SK-N-SH (cell line): ENCODE data around the gene LPP. TPM values are rescaled to one million over a fixed set of nuclear protein-coding genes. Genes with fewer than 3 reads are reported as not detected.

Source experiments
- CTCF ChIA-PET: fragments of 300-600, 350-600 bp; formaldehyde crosslinking; extraction: SDS; loops from one replicate; lab custom pipeline; 2021; lab: Yijun Ruan, JAX
- POLR2A ChIA-PET: fragments of 350-600 bp; sonication (Branson Sonifier 250); formaldehyde crosslinking; extraction: SDS; loops from one replicate; lab custom pipeline; 2020; ENCODE audit warnings: antibody characterized with exemption, inconsistent platforms; lab: Yijun Ruan, JAX
- DNase-seq: peaks from one replicate; pipeline ENCODE4 v3.0.0; 2012
- H2AFZ ChIP-seq: fragments of 200-600 bp; sonication (generic); 2 replicates; pipeline ENCODE4 v1.8.1; 2016; ENCODE audit warnings: antibody characterized with exemption, mild to moderate bottlenecking, low read depth
- H3F3A ChIP-seq: fragments of 200-600 bp; sonication (generic); replicated peaks from 2 replicates; pipeline ENCODE3; 2016; ENCODE audit warnings: antibody characterized with exemption, mild to moderate bottlenecking; ENCODE audit not compliant: insufficient read depth
- H3K27ac ChIP-seq, 2 experiments: fragments of 200-500 bp in 1 of 2; fragments of 200-600 bp in 1 of 2; sonication (Bioruptor generic) in 1 of 2; sonication (generic), shearing (Covaris generic) in 1 of 2; 2 replicates each; pipeline versions ENCODE4 v1.5.1 to v1.6.1; 2014 to 2016; ENCODE audit warnings: low read depth in 2 of 2, inconsistent platforms in 1 of 2, low read length in 1 of 2, mild to moderate bottlenecking in 1 of 2, mixed read lengths in 1 of 2
- H3K27me3 ChIP-seq: fragments of 200-600 bp; sonication (generic), shearing (Covaris generic); 2 replicates; pipeline ENCODE4 v1.6.1; 2016; ENCODE audit warnings: mixed run types; ENCODE audit not compliant: insufficient read depth
- H3K36me3 ChIP-seq, 2 experiments: fragments of 200-500 bp in 1 of 2; fragments of 200-600 bp in 1 of 2; sonication (Bioruptor generic) in 1 of 2; sonication (generic) in 1 of 2; replicated peaks in 1 of 2; 2 replicates each; pipeline versions ENCODE3 to v1.5.1; 2014 to 2016; ENCODE audit warnings: low read length in 1 of 2, mild to moderate bottlenecking in 1 of 2; ENCODE audit not compliant: insufficient read depth in 2 of 2, control insufficient read depth in 1 of 2
- H3K4me1 ChIP-seq, 2 experiments: fragments of 200-500 bp in 1 of 2; fragments of 200-600 bp in 1 of 2; sonication (Bioruptor generic) in 1 of 2; sonication (generic), shearing (Covaris generic) in 1 of 2; 2 replicates each; pipeline versions ENCODE4 v1.5.1 to v1.6.1; 2014 to 2016; ENCODE audit warnings: low read depth in 1 of 2, low read length in 1 of 2, mixed run types in 1 of 2; ENCODE audit not compliant: insufficient read depth in 2 of 2, control insufficient read depth in 1 of 2
- H3K4me2 ChIP-seq: fragments of 200-600 bp; sonication (generic), shearing (Covaris generic); 2 replicates; pipeline ENCODE4 v1.6.1; 2017; ENCODE audit warnings: mixed run types
- H3K4me3 ChIP-seq, 2 experiments: fragments of 200-500 bp in 1 of 2; fragments of 200-600 bp in 1 of 2; sonication (Bioruptor generic) in 1 of 2; sonication (generic), shearing (Covaris generic) in 1 of 2; 2 replicates each; pipeline versions ENCODE4 v1.5.1 to v1.8.1; 2014 to 2016; ENCODE audit warnings: low read depth in 2 of 2, inconsistent platforms in 1 of 2, low read length in 1 of 2, mild to moderate bottlenecking in 1 of 2, mixed read lengths in 1 of 2, moderate library complexity in 1 of 2
- H3K79me2 ChIP-seq: fragments of 200-600 bp; sonication (generic); 2 replicates; pipeline ENCODE4 v1.8.1; 2017; ENCODE audit warnings: mild to moderate bottlenecking; ENCODE audit not compliant: insufficient read depth
- H3K9ac ChIP-seq: fragments of 200-600 bp; sonication (generic); 2 replicates; pipeline ENCODE4 v1.6.1; 2017; ENCODE audit warnings: mixed run types
- H3K9me2 ChIP-seq: fragments of 200-600 bp; sonication (generic); 2 replicates; pipeline ENCODE4 v1.6.1; 2017; ENCODE audit warnings: mixed run types
- H3K9me3 ChIP-seq: fragments of 200-600 bp; sonication (generic); 2 replicates; pipeline ENCODE4 v1.6.1; 2017; ENCODE audit warnings: mixed run types, mild to moderate bottlenecking, moderate library complexity
- H4K20me1 ChIP-seq: fragments of 200-600 bp; sonication (generic); 2 replicates; pipeline ENCODE4 v1.6.1; 2017; ENCODE audit warnings: mild to moderate bottlenecking, mixed run types; ENCODE audit not compliant: insufficient read depth
- CHD2 ChIP-seq: fragments of 150-350 bp; IDR thresholded peaks from 2 replicates; pipeline ENCODE4 v1.6.1; 2018; ENCODE audit warnings: low read length; ENCODE audit not compliant: partially characterized antibody
- EZH2phosphoT487 ChIP-seq: fragments of 200-600 bp; sonication (generic); IDR thresholded peaks from 2 replicates; pipeline ENCODE4 v1.6.1; 2017; ENCODE audit warnings: low read depth, mixed run types, mild to moderate bottlenecking, antibody characterized with exemption, moderate library complexity, borderline replicate concordance
- FOSL2 ChIP-seq: IDR thresholded peaks from 2 replicates; pipeline ENCODE4 v1.4.0; 2012; ENCODE audit warnings: low read depth, mild to moderate bottlenecking, moderate library complexity, borderline replicate concordance
- FOXJ3 ChIP-seq: sonication (generic); formaldehyde crosslinking; IDR thresholded peaks from 2 replicates; pipeline ENCODE4 v1.5.1; 2020; ENCODE audit warnings: mild to moderate bottlenecking, missing genetic modification reagents
- FOXM1 ChIP-seq: IDR thresholded peaks from 2 replicates; pipeline ENCODE4 v1.4.0; 2012; ENCODE audit warnings: low read depth, mild to moderate bottlenecking
- GATA2 ChIP-seq: sonication (generic); formaldehyde crosslinking; IDR thresholded peaks from 2 replicates; pipeline ENCODE4 v1.5.0; 2020; ENCODE audit warnings: mild to moderate bottlenecking, missing genetic modification reagents
- JUND ChIP-seq: IDR thresholded peaks from 2 replicates; pipeline ENCODE4 v1.4.0; 2012
- POLR2AphosphoS5 ChIP-seq: IDR thresholded peaks from 2 replicates; pipeline ENCODE4 v1.6.1; 2012; ENCODE audit warnings: low read depth, low read length
- RAD21 ChIP-seq: IDR thresholded peaks from 2 replicates; pipeline ENCODE4 v1.6.1; 2012; ENCODE audit warnings: mild to moderate bottlenecking, low read length
- SMC3 ChIP-seq: IDR thresholded peaks from 2 replicates; pipeline ENCODE4 v1.6.1; 2012; ENCODE audit warnings: low read depth, low read length, improper control_type of control experiment
- TEAD4 ChIP-seq: IDR thresholded peaks from 2 replicates; pipeline ENCODE4 v1.4.0; 2012; ENCODE audit warnings: mild to moderate bottlenecking, borderline replicate concordance; ENCODE audit not compliant: insufficient read depth
- WGBS: methylation state at CpG from one replicate; pipeline ENCODE4 v1.1.6; 2017; ENCODE audit warnings: low lambda C conversion rate; 5-methylcytosine and 5-hydroxymethylcytosine counted together
- polyA plus RNA-seq, 3 experiments: library from polyadenylated mRNA; depleted of rRNA; stranded (reverse); fragments of >200 nt; gene quantifications; 2 replicates each; pipeline ENCODE4 v1.2.3, GENCODE V29; 2012
- TF ChIP-seq, protein P1 (sequence below): IDR thresholded peaks from 2 replicates; pipeline ENCODE4 v1.4.0; 2012; ENCODE audit warnings: low read depth, borderline replicate concordance
- TF ChIP-seq, protein P2 (sequence below): fragments of 200-600 bp; sonication (generic); IDR thresholded peaks from 2 replicates; pipeline ENCODE4 v1.6.1; 2017; ENCODE audit warnings: antibody characterized with exemption, mild to moderate bottlenecking, moderate library complexity
- TF ChIP-seq, protein P3 (sequence below): fragments of 150-350 bp; IDR thresholded peaks from 2 replicates; pipeline ENCODE4 v1.6.1; 2017; ENCODE audit warnings: antibody characterized with exemption, low read length, low read depth, borderline replicate concordance
- TF ChIP-seq, protein P4 (sequence below): IDR thresholded peaks from 2 replicates; pipeline ENCODE4; 2012
- TF ChIP-seq, protein P5 (sequence below): IDR thresholded peaks from 2 replicates; pipeline ENCODE4 v1.6.1; 2012; ENCODE audit warnings: mild to moderate bottlenecking, low read depth, low read length, moderate library complexity
- TF ChIP-seq, protein P6 (sequence below): IDR thresholded peaks from 2 replicates; pipeline ENCODE4 v1.4.0; 2012; ENCODE audit warnings: low read depth, borderline replicate concordance
- TF ChIP-seq, protein P7 (sequence below): fragments of 150-350 bp; IDR thresholded peaks from 2 replicates; pipeline ENCODE4 v1.6.1; 2016; ENCODE audit warnings: mild to moderate bottlenecking, low read depth, low read length

The LPP gene
- polyA plus RNA-seq, 1 of the 3 experiments (the other 2 are of a cell fraction) = 6.6 TPM

DNA sequence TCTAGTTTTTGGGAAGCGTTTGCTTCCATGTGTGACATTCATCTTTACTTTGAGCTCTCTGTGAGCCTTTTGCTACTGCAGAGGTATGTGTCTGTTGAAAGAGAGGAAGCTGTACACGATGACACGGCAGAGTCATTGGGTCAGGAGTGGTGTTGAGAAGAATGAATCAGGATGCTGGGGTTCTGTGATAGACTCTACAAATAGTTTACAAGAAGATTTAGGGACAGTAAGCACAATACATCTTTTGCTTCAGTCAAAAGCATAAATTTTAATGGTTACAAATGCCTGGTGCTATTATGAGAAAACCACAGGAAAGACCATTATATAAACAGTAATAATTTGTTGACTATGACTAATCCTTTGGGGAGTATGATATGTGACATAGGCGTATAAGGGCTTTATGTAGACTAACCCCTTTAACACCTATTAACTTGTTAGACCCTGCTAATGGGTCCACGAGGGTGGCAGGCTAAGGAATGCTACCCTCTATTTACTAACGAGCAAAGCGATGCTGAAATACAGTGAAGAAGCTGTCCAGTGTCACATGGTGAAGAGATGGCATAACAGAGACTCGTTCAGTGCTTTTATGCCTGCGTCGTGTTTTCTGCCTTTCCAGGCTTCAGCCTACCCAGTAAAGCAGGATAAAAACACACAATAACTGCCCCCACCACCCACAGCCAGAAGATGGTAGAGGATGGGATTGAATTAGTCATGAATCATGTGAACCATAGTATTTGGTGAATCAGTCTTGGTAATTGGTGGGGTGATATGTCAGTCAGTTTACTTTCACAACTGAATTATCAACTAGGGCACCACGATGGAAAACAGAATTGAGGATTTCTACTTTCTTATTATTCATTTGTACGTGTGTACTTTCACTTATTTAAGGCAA, 118.8 kb downstream of the LPP start:
- peak overlapping the region in 1 of 2 experiments; percentile 28; a peak in 1 of 4 replicates for H3K4me3 ChIP-seq
- peak overlapping the region; percentile 32; the same call in 1 of the 2 replicates for H3K9ac ChIP-seq
- CTCF ChIA-PET = interaction anchor here (1.1 kb wide), 1 partner anchor 534 kb away, joined by 5 read pairs; no protein-coding TSS in a partner anchor
- TF ChIP-seq, protein P1, sequence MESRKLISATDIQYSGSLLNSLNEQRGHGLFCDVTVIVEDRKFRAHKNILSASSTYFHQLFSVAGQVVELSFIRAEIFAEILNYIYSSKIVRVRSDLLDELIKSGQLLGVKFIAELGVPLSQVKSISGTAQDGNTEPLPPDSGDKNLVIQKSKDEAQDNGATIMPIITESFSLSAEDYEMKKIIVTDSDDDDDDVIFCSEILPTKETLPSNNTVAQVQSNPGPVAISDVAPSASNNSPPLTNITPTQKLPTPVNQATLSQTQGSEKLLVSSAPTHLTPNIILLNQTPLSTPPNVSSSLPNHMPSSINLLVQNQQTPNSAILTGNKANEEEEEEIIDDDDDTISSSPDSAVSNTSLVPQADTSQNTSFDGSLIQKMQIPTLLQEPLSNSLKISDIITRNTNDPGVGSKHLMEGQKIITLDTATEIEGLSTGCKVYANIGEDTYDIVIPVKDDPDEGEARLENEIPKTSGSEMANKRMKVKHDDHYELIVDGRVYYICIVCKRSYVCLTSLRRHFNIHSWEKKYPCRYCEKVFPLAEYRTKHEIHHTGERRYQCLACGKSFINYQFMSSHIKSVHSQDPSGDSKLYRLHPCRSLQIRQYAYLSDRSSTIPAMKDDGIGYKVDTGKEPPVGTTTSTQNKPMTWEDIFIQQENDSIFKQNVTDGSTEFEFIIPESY = no peak
- TF ChIP-seq, protein P2, sequence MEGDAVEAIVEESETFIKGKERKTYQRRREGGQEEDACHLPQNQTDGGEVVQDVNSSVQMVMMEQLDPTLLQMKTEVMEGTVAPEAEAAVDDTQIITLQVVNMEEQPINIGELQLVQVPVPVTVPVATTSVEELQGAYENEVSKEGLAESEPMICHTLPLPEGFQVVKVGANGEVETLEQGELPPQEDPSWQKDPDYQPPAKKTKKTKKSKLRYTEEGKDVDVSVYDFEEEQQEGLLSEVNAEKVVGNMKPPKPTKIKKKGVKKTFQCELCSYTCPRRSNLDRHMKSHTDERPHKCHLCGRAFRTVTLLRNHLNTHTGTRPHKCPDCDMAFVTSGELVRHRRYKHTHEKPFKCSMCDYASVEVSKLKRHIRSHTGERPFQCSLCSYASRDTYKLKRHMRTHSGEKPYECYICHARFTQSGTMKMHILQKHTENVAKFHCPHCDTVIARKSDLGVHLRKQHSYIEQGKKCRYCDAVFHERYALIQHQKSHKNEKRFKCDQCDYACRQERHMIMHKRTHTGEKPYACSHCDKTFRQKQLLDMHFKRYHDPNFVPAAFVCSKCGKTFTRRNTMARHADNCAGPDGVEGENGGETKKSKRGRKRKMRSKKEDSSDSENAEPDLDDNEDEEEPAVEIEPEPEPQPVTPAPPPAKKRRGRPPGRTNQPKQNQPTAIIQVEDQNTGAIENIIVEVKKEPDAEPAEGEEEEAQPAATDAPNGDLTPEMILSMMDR = no peak
- TF ChIP-seq SMC3 (no peak), POLR2AphosphoS5 (no peak; the same call in 1 of the 2 replicates), RAD21 (no peak), FOSL2 (peak; percentile 81), JUND (peak; percentile 54), TEAD4 (peak; percentile 23; the same call in 1 of the 2 replicates), CHD2 (no peak), FOXM1 (no peak; the same call in 1 of the 2 replicates), EZH2phosphoT487 (no peak), GATA2 (CRISPR knock-in tag) (no peak), FOXJ3 (CRISPR knock-in tag) (no peak)
- TF ChIP-seq, protein P3, sequence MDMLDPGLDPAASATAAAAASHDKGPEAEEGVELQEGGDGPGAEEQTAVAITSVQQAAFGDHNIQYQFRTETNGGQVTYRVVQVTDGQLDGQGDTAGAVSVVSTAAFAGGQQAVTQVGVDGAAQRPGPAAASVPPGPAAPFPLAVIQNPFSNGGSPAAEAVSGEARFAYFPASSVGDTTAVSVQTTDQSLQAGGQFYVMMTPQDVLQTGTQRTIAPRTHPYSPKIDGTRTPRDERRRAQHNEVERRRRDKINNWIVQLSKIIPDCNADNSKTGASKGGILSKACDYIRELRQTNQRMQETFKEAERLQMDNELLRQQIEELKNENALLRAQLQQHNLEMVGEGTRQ = no peak
- TF ChIP-seq, protein P4, sequence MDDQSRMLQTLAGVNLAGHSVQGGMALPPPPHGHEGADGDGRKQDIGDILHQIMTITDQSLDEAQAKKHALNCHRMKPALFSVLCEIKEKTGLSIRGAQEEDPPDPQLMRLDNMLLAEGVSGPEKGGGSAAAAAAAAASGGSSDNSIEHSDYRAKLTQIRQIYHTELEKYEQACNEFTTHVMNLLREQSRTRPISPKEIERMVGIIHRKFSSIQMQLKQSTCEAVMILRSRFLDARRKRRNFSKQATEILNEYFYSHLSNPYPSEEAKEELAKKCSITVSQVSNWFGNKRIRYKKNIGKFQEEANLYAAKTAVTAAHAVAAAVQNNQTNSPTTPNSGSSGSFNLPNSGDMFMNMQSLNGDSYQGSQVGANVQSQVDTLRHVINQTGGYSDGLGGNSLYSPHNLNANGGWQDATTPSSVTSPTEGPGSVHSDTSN = peak; percentile 89
- TF ChIP-seq, protein P5, sequence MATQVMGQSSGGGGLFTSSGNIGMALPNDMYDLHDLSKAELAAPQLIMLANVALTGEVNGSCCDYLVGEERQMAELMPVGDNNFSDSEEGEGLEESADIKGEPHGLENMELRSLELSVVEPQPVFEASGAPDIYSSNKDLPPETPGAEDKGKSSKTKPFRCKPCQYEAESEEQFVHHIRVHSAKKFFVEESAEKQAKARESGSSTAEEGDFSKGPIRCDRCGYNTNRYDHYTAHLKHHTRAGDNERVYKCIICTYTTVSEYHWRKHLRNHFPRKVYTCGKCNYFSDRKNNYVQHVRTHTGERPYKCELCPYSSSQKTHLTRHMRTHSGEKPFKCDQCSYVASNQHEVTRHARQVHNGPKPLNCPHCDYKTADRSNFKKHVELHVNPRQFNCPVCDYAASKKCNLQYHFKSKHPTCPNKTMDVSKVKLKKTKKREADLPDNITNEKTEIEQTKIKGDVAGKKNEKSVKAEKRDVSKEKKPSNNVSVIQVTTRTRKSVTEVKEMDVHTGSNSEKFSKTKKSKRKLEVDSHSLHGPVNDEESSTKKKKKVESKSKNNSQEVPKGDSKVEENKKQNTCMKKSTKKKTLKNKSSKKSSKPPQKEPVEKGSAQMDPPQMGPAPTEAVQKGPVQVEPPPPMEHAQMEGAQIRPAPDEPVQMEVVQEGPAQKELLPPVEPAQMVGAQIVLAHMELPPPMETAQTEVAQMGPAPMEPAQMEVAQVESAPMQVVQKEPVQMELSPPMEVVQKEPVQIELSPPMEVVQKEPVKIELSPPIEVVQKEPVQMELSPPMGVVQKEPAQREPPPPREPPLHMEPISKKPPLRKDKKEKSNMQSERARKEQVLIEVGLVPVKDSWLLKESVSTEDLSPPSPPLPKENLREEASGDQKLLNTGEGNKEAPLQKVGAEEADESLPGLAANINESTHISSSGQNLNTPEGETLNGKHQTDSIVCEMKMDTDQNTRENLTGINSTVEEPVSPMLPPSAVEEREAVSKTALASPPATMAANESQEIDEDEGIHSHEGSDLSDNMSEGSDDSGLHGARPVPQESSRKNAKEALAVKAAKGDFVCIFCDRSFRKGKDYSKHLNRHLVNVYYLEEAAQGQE = 0 out of 2 replicates have a peak, but pooled peaks have one; percentile 14
- TF ChIP-seq, protein P6, sequence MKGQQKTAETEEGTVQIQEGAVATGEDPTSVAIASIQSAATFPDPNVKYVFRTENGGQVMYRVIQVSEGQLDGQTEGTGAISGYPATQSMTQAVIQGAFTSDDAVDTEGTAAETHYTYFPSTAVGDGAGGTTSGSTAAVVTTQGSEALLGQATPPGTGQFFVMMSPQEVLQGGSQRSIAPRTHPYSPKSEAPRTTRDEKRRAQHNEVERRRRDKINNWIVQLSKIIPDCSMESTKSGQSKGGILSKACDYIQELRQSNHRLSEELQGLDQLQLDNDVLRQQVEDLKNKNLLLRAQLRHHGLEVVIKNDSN = peak; percentile 66; the same call in 1 of the 2 replicates
- TF ChIP-seq, protein P7, sequence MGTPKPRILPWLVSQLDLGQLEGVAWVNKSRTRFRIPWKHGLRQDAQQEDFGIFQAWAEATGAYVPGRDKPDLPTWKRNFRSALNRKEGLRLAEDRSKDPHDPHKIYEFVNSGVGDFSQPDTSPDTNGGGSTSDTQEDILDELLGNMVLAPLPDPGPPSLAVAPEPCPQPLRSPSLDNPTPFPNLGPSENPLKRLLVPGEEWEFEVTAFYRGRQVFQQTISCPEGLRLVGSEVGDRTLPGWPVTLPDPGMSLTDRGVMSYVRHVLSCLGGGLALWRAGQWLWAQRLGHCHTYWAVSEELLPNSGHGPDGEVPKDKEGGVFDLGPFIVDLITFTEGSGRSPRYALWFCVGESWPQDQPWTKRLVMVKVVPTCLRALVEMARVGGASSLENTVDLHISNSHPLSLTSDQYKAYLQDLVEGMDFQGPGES = no peak

More for the DNA sequence above, 118.8 kb downstream of the LPP start:
- POLR2A ChIA-PET = no interaction called here
- Histone ChIP-seq H3K36me3 (peaks cover 0 to 4% of the 10 kb centered on the region in 2 experiments), H3F3A (peaks cover 58% of the 10 kb centered on the region), H4K20me1 (no peaks in the 10 kb centered on the region), H3K9me2 (no peaks in the 10 kb centered on the region), H3K27ac (peak overlapping the region; percentile 80 to 99; a peak in 3 of 4 replicates), H3K9me3 (no peaks in the 10 kb centered on the region), H2AFZ (no peak overlapping the region), H3K4me1 (peaks cover 2 to 51% of the 10 kb centered on the region in 2 experiments; a peak in 3 of 4 replicates), H3K4me2 (peak overlapping the region; percentile 67), H3K27me3 (no peaks in the 10 kb centered on the region), H3K79me2 (peaks cover 76% of the 10 kb centered on the region)
- 22% methylated on average over 12 of the region's 12 CpGs for WGBS
- DNase-seq = no peak
